Stimulated activated CD8-positive, alpha-beta memory T cell treated with anti-CD3 and anti-CD28 coated beads, Interleukin-4, amount 100 ng/mL, for 48 hours (primary cell): Measurements from ENCODE around the gene KRTAP9-8.
"Not testable (repeated sequence)": the region's sequence is repeated elsewhere in the genome, so short reads cannot be mapped to it uniquely, and the experiment has no call there.

Experiments
- DNase-seq: peaks from one replicate; pipeline ENCODE4 v3.0.0-alpha.2; 2020

The KRTAP9-8 gene

GRCh38 chr17:41256291-41256685 is 18.5 kb downstream of the KRTAP9-8 start:
- no peak for DNase-seq

GRCh38 chr17:41258406-41258805 is 20.6 kb downstream of the KRTAP9-8 start:
- no peak for DNase-seq

- no peak for DNase-seq
Observed at GRCh38 chr17:41263212-41263611, 25.4 kb downstream of the KRTAP9-8 start.

- no peak for DNase-seq
Observed at GRCh38 chr17:41264599-41264998, 26.8 kb downstream of the KRTAP9-8 start.

GRCh38 chr17:41265078-41265477 is 27.3 kb downstream of the KRTAP9-8 start, which contains the start of gene KRTAP9-6:
Gene KRTAP9-6 (plus strand): TSS chr17:41265378. CDS start chr17:41265378, 0 bp downstream.
- no peak for DNase-seq

GRCh38 chr17:41267711-41268110 is 29.9 kb downstream of the KRTAP9-8 start:
- DNase-seq = no peak

GRCh38 chr17:41271323-41271722 is 33.5 kb downstream of the KRTAP9-8 start:
- DNase-seq = not testable (repeated sequence)

GRCh38 chr17:41271858-41272257 is 34.1 kb downstream of the KRTAP9-8 start:
- DNase-seq = no peak

GRCh38 chr17:41275648-41276190 is 37.9 kb downstream of the KRTAP9-8 start, which contains the start of gene KRTAP9-7:
Gene KRTAP9-7 (plus strand): TSS chr17:41275698. CDS start chr17:41275698, 0 bp downstream.
- not testable (repeated sequence) for DNase-seq

GRCh38 chr17:41278176-41278955 is 40.6 kb downstream of the KRTAP9-8 start:
- DNase-seq = no peak

GRCh38 chr17:41284043-41284442 is 46.2 kb downstream of the KRTAP9-8 start:
- DNase-seq = no peak

- no peak for DNase-seq
Observed at GRCh38 chr17:41284546-41284945, 46.7 kb downstream of the KRTAP9-8 start.

GRCh38 chr17:41287050-41287449 is 49.3 kb downstream of the KRTAP9-8 start:
- no peak for DNase-seq
